T-cell (primary cell): Measurements from ENCODE around the gene ADAMTS10. TPM values are rescaled to one million over a fixed set of nuclear protein-coding genes. Genes with fewer than 3 reads are reported as not detected.

Experiments used
- ATAC-seq, 4 experiments: fragments of 200-7000 bp in 3 of 4; fragments of 150-1000 bp in 1 of 4; cut with Tn5 transposase; replicated peaks in 1 of 4; 1 replicate in 3 of 4; 2 replicates in 1 of 4; pipeline ENCODE4 v1.10.0; 2021; ENCODE audit warnings: moderate library complexity in 3 of 4, mild to moderate bottlenecking in 2 of 4, moderate number of reproducible peaks in 1 of 4
- CTCF ChIA-PET, 2 donors: fragments of 300-600 bp; sonication (Branson Sonifier 250); formaldehyde crosslinking; loops; one replicate each; lab custom pipeline; 2022; ENCODE audit warnings: antibody characterized with exemption in 2 of 2; lab: Charles Lee
- POLR2A ChIA-PET, 2 donors: fragments of 300-600 bp; sonication (Branson Sonifier 250); formaldehyde crosslinking; loops; one replicate each; lab custom pipeline; 2022; ENCODE audit warnings: antibody characterized with exemption in 2 of 2; lab: Charles Lee
- DNase-seq, 35 experiments: peaks; one replicate each; pipeline versions ENCODE4 v3.0.0 to v3.0.0-alpha.2; 2013 to 2023
- H3K27ac ChIP-seq: one replicate; pipeline ENCODE4 v1.5.1; 2013; ENCODE audit warnings: low read length
- H3K27me3 ChIP-seq, 2 experiments: replicated peaks in 1 of 2; 1 replicate in 1 of 2; 2 replicates in 1 of 2; pipeline versions ENCODE4 v1.6.1 to v1.7.0; 2013; ENCODE audit warnings: low read length in 1 of 2, mixed read lengths in 1 of 2; ENCODE audit not compliant: control insufficient read depth in 2 of 2, insufficient read depth in 2 of 2; ENCODE audit errors: extremely low read depth in 1 of 2
- H3K36me3 ChIP-seq, 2 donors: 1 replicate in 1 of 2; 2 replicates in 1 of 2; pipeline versions ENCODE4 v1.6.1 to v1.7.0; 2013; ENCODE audit warnings: low read length in 1 of 2; ENCODE audit not compliant: control insufficient read depth in 2 of 2, insufficient read depth in 1 of 2; ENCODE audit errors: extremely low read depth in 1 of 2
- H3K4me1 ChIP-seq, 2 experiments: 1 replicate in 1 of 2; 2 replicates in 1 of 2; pipeline versions ENCODE4 v1.6.1 to v1.7.0; 2013; ENCODE audit warnings: low read length in 2 of 2, mixed read lengths in 1 of 2; ENCODE audit not compliant: insufficient read depth in 2 of 2, control insufficient read depth in 1 of 2; ENCODE audit errors: extremely low read depth in 1 of 2
- H3K4me3 ChIP-seq, 2 donors: 1 replicate in 1 of 2; 2 replicates in 1 of 2; pipeline versions ENCODE4 v1.5.1 to v1.7.0; 2013; ENCODE audit warnings: mild to moderate bottlenecking in 2 of 2, low read length in 1 of 2, moderate library complexity in 1 of 2; ENCODE audit not compliant: control insufficient read depth in 1 of 2; ENCODE audit errors: extremely low read depth in 1 of 2
- H3K9me3 ChIP-seq: 2 replicates; pipeline ENCODE4 v1.7.0; 2013
- H3K27ac Mint-ChIP-seq, 2 donors: one replicate each; pipeline ENCODE4 v1.8.0; 2020 to 2021; ENCODE audit warnings: mild to moderate bottlenecking in 2 of 2, mixed read lengths in 2 of 2
- H3K27me3 Mint-ChIP-seq, 2 donors: one replicate each; pipeline ENCODE4 v1.8.0; 2021 to 2022; ENCODE audit warnings: mixed read lengths in 2 of 2
- H3K36me3 Mint-ChIP-seq: one replicate; pipeline ENCODE4 v1.8.0; 2021; ENCODE audit warnings: mixed read lengths
- H3K4me1 Mint-ChIP-seq, 3 donors: one replicate each; pipeline ENCODE4 v1.8.0; 2020 to 2022; ENCODE audit warnings: mixed read lengths in 3 of 3, mild to moderate bottlenecking in 1 of 3
- H3K4me3 Mint-ChIP-seq, 3 donors: one replicate each; pipeline ENCODE4 v1.8.0; 2020 to 2022; ENCODE audit warnings: mild to moderate bottlenecking in 3 of 3, mixed read lengths in 3 of 3, moderate library complexity in 3 of 3
- H3K9me3 Mint-ChIP-seq, 3 donors: one replicate each; pipeline ENCODE4 v1.8.0; 2020 to 2022; ENCODE audit warnings: mixed read lengths in 3 of 3
- WGBS: methylation state at CpG from one replicate; pipeline ENCODE4 v1.1.5; 2013; ENCODE audit warnings: missing lambda C conversion rate; ENCODE audit not compliant: insufficient coverage; 5-methylcytosine and 5-hydroxymethylcytosine counted together
- total RNA-seq, 35 experiments: library from RNA in 6 of 35; stranded (reverse) in 6 of 35; fragments of 120-200 nt in 1 of 35; gene quantifications; one replicate each; pipeline versions ENCODE4 v1.2.1 to v1.2.4 and lab custom pipeline; 2013 to 2026

ADAMTS10 gene
- total RNA-seq, 5 donors from 2014 or later (not counting 1 experiment from before 2014, with no cell fraction given) = 57.2 to 103 (median 80.1) TPM

GRCh38 chr19:8648240-8648639 lies 37.7 kb upstream of the ADAMTS10 start:
- Mint-ChIP-seq H3K9me3 (no peaks in the 10 kb centered on the region), H3K4me3 (no peak overlapping the region), H3K27ac (no peak overlapping the region), H3K27me3 (peaks cover 9 to 10% of the 10 kb centered on the region in 2 donors), H3K4me1 (peaks cover 0 to 10% (median 8%) of the 10 kb centered on the region in 3 donors), H3K36me3 (no peaks in the 10 kb centered on the region)
- CTCF ChIA-PET = interaction anchor here in 1 of 2 donors (0.7 kb wide), 1 partner anchor 23 kb away, joined by 8 read pairs; no protein-coding TSS in a partner anchor
- no peak for ATAC-seq
- no peak overlapping the region for H3K27ac ChIP-seq
- H3K9me3 ChIP-seq = no peaks in the 10 kb centered on the region
- H3K4me1 ChIP-seq = peaks cover 0 to 7% of the 10 kb centered on the region in 2 experiments
- H3K27me3 ChIP-seq = peaks cover 0 to 23% of the 10 kb centered on the region in 2 experiments
- no peak for DNase-seq
- 83% methylated on average over 1 of the region's 6 CpGs for WGBS
- POLR2A ChIA-PET = no interaction called here
- no peaks in the 10 kb centered on the region for H3K36me3 ChIP-seq
- H3K4me3 ChIP-seq = no peak overlapping the region

GRCh38 chr19:8643860-8644653 lies 33.5 kb upstream of the ADAMTS10 start:
- no peaks in the 10 kb centered on the region for H3K9me3 ChIP-seq
- no peak overlapping the region for H3K4me3 Mint-ChIP-seq
- no peak for DNase-seq
- peaks cover 0 to 2% (median 0%) of the 10 kb centered on the region in 3 donors for H3K4me1 Mint-ChIP-seq
- H3K4me1 ChIP-seq = no peaks in the 10 kb centered on the region
- no peaks in the 10 kb centered on the region for H3K9me3 Mint-ChIP-seq
- no peak overlapping the region for H3K27ac ChIP-seq
- no peaks in the 10 kb centered on the region for H3K36me3 Mint-ChIP-seq
- peaks cover 0 to 29% of the 10 kb centered on the region in 2 experiments for H3K27me3 ChIP-seq
- ATAC-seq = no peak
- CTCF ChIA-PET = interaction anchor here in 1 of 2 donors (0.6 to 1.1 kb wide), 2 partner anchors 50 to 255 kb away, joined by 3 read pairs; no protein-coding TSS in a partner anchor
- POLR2A ChIA-PET = no interaction called here
- no peaks in the 10 kb centered on the region for H3K36me3 ChIP-seq
- 80% methylated on average over 1 of the region's 7 CpGs for WGBS
- no peak overlapping the region for H3K4me3 ChIP-seq
- no peak overlapping the region for H3K27ac Mint-ChIP-seq
- peaks cover 6 to 20% of the 10 kb centered on the region in 2 donors for H3K27me3 Mint-ChIP-seq

- H3K4me1 ChIP-seq = peaks cover 0 to 3% of the 10 kb centered on the region in 2 experiments
- Mint-ChIP-seq H3K4me3 (no peak overlapping the region), H3K4me1 (peaks cover 6 to 8% (median 7%) of the 10 kb centered on the region in 3 donors), H3K27ac (no peak overlapping the region), H3K9me3 (no peaks in the 10 kb centered on the region), H3K27me3 (peaks cover 11 to 27% of the 10 kb centered on the region in 2 donors), H3K36me3 (no peaks in the 10 kb centered on the region)
- no peak overlapping the region for H3K4me3 ChIP-seq
- H3K36me3 ChIP-seq = no peaks in the 10 kb centered on the region
- peaks cover 0 to 39% of the 10 kb centered on the region in 2 experiments for H3K27me3 ChIP-seq
- WGBS = no CpG with 5 or more reads among the region's 5 CpGs
- POLR2A ChIA-PET = no interaction called here
- DNase-seq (no peak), ATAC-seq (no peak)
- H3K27ac ChIP-seq = no peak overlapping the region
- no peaks in the 10 kb centered on the region for H3K9me3 ChIP-seq
- CTCF ChIA-PET = interaction anchor here (0.6 to 1.8 kb wide), 11 partner anchors 9 to 233 kb away, joined by 3 to 16 read pairs (median 4); no protein-coding TSS in a partner anchor
Observed at GRCh38 chr19:8642561-8642960, 32.0 kb upstream of the ADAMTS10 start.

GRCh38 chr19:8641908-8642547 lies 31.5 kb upstream of the ADAMTS10 start:
- H3K36me3 Mint-ChIP-seq = no peaks in the 10 kb centered on the region
- no peak overlapping the region for H3K27ac Mint-ChIP-seq
- H3K9me3 Mint-ChIP-seq = no peaks in the 10 kb centered on the region
- peaks cover 6 to 8% (median 7%) of the 10 kb centered on the region in 3 donors for H3K4me1 Mint-ChIP-seq
- ATAC-seq (peak; percentile 62 to 73 (median 65)), DNase-seq (peak in 11 of 35 experiments; percentile 10 to 71 (median 23))
- H3K4me3 Mint-ChIP-seq = no peak overlapping the region
- Histone ChIP-seq H3K9me3 (no peaks in the 10 kb centered on the region), H3K27ac (no peak overlapping the region), H3K27me3 (peaks cover 0 to 36% of the 10 kb centered on the region in 2 experiments), H3K4me1 (peaks cover 0 to 3% of the 10 kb centered on the region in 2 experiments), H3K4me3 (no peak overlapping the region), H3K36me3 (no peaks in the 10 kb centered on the region)
- ChIA-PET POLR2A (interaction anchor here in 1 of 2 donors (0.5 kb wide), 1 partner anchor 61 kb away, joined by 3 read pairs; no protein-coding TSS in a partner anchor), CTCF (interaction anchor here (0.6 to 1.8 kb wide), 15 partner anchors 8 to 430 kb away, joined by 3 to 16 read pairs (median 5); no protein-coding TSS in a partner anchor)
- peaks cover 10 to 26% of the 10 kb centered on the region in 2 donors for H3K27me3 Mint-ChIP-seq
- 100% methylated on average over 2 of the region's 4 CpGs for WGBS

GRCh38 chr19:8641221-8641907 lies 30.8 kb upstream of the ADAMTS10 start:
- ChIA-PET CTCF (interaction anchor here (0.6 to 1.8 kb wide), 13 partner anchors 8 to 430 kb away, joined by 3 to 16 read pairs (median 5); no protein-coding TSS in a partner anchor), POLR2A (interaction anchor here (0.5 kb wide), 2 partner anchors 43 to 60 kb away, joined by 3 read pairs; no protein-coding TSS in a partner anchor)
- peaks cover 0 to 38% of the 10 kb centered on the region in 2 experiments for H3K27me3 ChIP-seq
- no peaks in the 10 kb centered on the region for H3K9me3 ChIP-seq
- whole genome bisulfite sequencing = 100% methylated on average over 2 of the region's 2 CpGs
- H3K27ac ChIP-seq = no peak overlapping the region
- peaks cover 0 to 3% of the 10 kb centered on the region in 2 experiments for H3K4me1 ChIP-seq
- Mint-ChIP-seq H3K9me3 (no peaks in the 10 kb centered on the region), H3K4me1 (peaks cover 6 to 8% (median 7%) of the 10 kb centered on the region in 3 donors), H3K27ac (no peak overlapping the region), H3K27me3 (peaks cover 5 to 24% of the 10 kb centered on the region in 2 donors), H3K36me3 (no peaks in the 10 kb centered on the region), H3K4me3 (no peak overlapping the region)
- H3K36me3 ChIP-seq = no peaks in the 10 kb centered on the region
- DNase-seq (no peak), ATAC-seq (no peak)
- H3K4me3 ChIP-seq = no peak overlapping the region
